ENCODE data around the gene EIF1AD. TPM values are rescaled to one million over a fixed set of nuclear protein-coding genes. Genes with fewer than 3 reads are reported as not detected.

Gene EIF1AD
- total and polyA plus RNA-seq, 2 of the 8 experiments (the other 6 are each of a cell fraction or from before 2014, with no cell fraction given) = 32.6 to 39.9 TPM

- peaks cover 0 to 8% (median 5%) of the 10 kb centered on the region in 4 experiments; a peak in 5 of 7 replicates for H3K4me1 ChIP-seq (replicated peaks in 1 of 4; ENCODE audit: control insufficient read depth in 3 of 4, insufficient read depth in 4 of 4, low read length in 3 of 4)
- no peak overlapping the region for H3K4me3 ChIP-seq (ENCODE audit: extremely low read depth in 1 of 4, insufficient read depth in 2 of 4, low read depth in 3 of 4, low read length in 4 of 4)
- no peaks in the 10 kb centered on the region for H4K20me1 ChIP-seq (replicated peaks in 1 of 2; ENCODE audit: control insufficient read depth in 1 of 2, insufficient read depth in 2 of 2, low read length in 2 of 2)
- no peak overlapping the region; a peak in 1 of 7 replicates for H3K9ac ChIP-seq (replicated peaks in 1 of 4; ENCODE audit: extremely low read depth in 1 of 4, low read depth in 3 of 4, low read length in 3 of 4)
- peak overlapping the region; percentile 14; the same call in 1 of the 2 replicates for H2BK12ac ChIP-seq (ENCODE audit: low read depth, low read length)
- peaks cover 2% of the 10 kb centered on the region; the same call in 1 of the 2 replicates for H3K23me2 ChIP-seq (ENCODE audit: low read depth, low read length)
- no peak for FAIRE-seq
- H3K79me2 ChIP-seq (ENCODE audit: control insufficient read depth in 1 of 2, insufficient read depth in 2 of 2, low read length in 2 of 2) = no peaks in the 10 kb centered on the region
- no peak overlapping the region for H4K5ac ChIP-seq (ENCODE audit: insufficient read length, low read depth, low read length)
- TF ChIP-seq PHF8 (conservative IDR thresholded peaks at IDR 0.05; ENCODE audit: low read depth, low read length) = no peak
- TF ChIP-seq SIN3A (conservative IDR thresholded peaks at IDR 0.05 in 1 of 2, IDR thresholded peaks at IDR 0.05 in 1 of 2; ENCODE audit: low read depth in 1 of 2, low read length in 2 of 2) = 0 out of 4 replicates have a peak, but pooled peaks of 1 of the 2 experiments have one; percentile 30
- no peak overlapping the region for H4K91ac ChIP-seq (replicated peaks; ENCODE audit: insufficient read length, low read length)
- H3K56ac ChIP-seq (replicated peaks; ENCODE audit: insufficient read length, low read depth, low read length) = no peak overlapping the region
- no peak overlapping the region for H2BK20ac ChIP-seq (ENCODE audit: low read length)
- H3K18ac ChIP-seq (ENCODE audit: extremely low read depth, low read length) = no peak overlapping the region; the same call in 1 of the 2 replicates
- no peak overlapping the region for H2BK120ac ChIP-seq (replicated peaks; ENCODE audit: low read depth, low read length)
- no peak overlapping the region for H2BK5ac ChIP-seq (ENCODE audit: low read depth, low read length)
- no peak overlapping the region for H2AFZ ChIP-seq (ENCODE audit: low read length)
- H3K9me3 ChIP-seq (ENCODE audit: insufficient read depth in 2 of 2, low read depth in 1 of 2, low read length in 1 of 2) = no peaks in the 10 kb centered on the region
- no peak overlapping the region for H3K23ac ChIP-seq (ENCODE audit: insufficient read length)
- H3K36me3 ChIP-seq (ENCODE audit: control insufficient read depth in 2 of 4, insufficient read depth in 4 of 4, low read length in 3 of 4) = no peaks in the 10 kb centered on the region
- CTCF ChIA-PET (ENCODE audit: partially characterized antibody) = interaction anchor here (0.8 to 6.4 kb wide), 8 partner anchors 9 to 129 kb away, joined by 3 to 35 read pairs (median 4); partner anchors contain the start of genes CATSPER1 and PACS1
- H3K14ac ChIP-seq (ENCODE audit: insufficient read length) = no peak overlapping the region
- no peak overlapping the region for H3K27ac ChIP-seq (ENCODE audit: low read depth, low read length)
- WGBS, 2 experiments (ENCODE audit: extremely low coverage in 1 of 2, insufficient coverage in 1 of 2, insufficient read length in 1 of 2, insufficient replicate concordance in 2 of 2, low coverage in 1 of 2, low lambda C conversion rate in 2 of 2, missing lambda C conversion rate in 1 of 2) = 85% methylated on average over 12 of the region's 12 CpGs; no CpG with 5 or more reads in 1 of the 2 experiments
- POLR2A ChIA-PET (ENCODE audit: partially characterized antibody) = interaction anchor here (0.6 to 3.5 kb wide), 6 partner anchors 9 to 162 kb away, joined by 3 to 15 read pairs (median 4); partner anchors contain the start of genes BANF1, CCDC85B and EIF1AD
- H2BK15ac ChIP-seq (ENCODE audit: low read length) = 0 out of 2 replicates have a peak overlapping the region, but pooled peaks have one; percentile 4
- H3K4me2 ChIP-seq (ENCODE audit: insufficient read depth in 1 of 2, low read depth in 2 of 2, low read length in 2 of 2) = no peak overlapping the region; a peak in 1 of 4 replicates
- no peak overlapping the region for H3K4ac ChIP-seq (replicated peaks; ENCODE audit: insufficient read length, low read depth, low read length)
- no peak overlapping the region; the same call in 1 of the 2 replicates for H4K8ac ChIP-seq (ENCODE audit: extremely low read depth, insufficient read depth, low read length)
- peaks cover 6 to 26% (median 24%) of the 10 kb centered on the region in 4 experiments for H3K27me3 ChIP-seq (replicated peaks in 1 of 4; ENCODE audit: control insufficient read depth in 3 of 4, extremely low read depth in 1 of 4, insufficient read depth in 3 of 4, low read length in 3 of 4)
- no peaks in the 10 kb centered on the region for H3K79me1 ChIP-seq (ENCODE audit: low read depth, low read length)
- no peak overlapping the region for H2AK5ac ChIP-seq (ENCODE audit: low read depth, low read length)
- no peak for DNase-seq (ENCODE audit: low read depth in 1 of 2, low spot score in 2 of 2)
These were observed 11.2 kb upstream of the EIF1AD start for GRCh38 chr11:66012946-66013761.

Measured in H1 (cell line).